Gastroesophageal sphincter (tissue), 3 donors: ENCODE measurements around the gene TRAPPC3.

Source experiments
- CTCF ChIP-seq, 4 experiments: fragments of 200-600 bp in 2 of 4; fragments of 450-650 bp in 2 of 4; sonication (generic) in 1 of 4; IDR thresholded peaks; one replicate each; pipeline ENCODE4 v1.5.1; 2017 to 2019; ENCODE audit warnings: antibody characterized with exemption in 4 of 4, mild to moderate bottlenecking in 2 of 4, moderate library complexity in 2 of 4
- EP300 ChIP-seq: sonication (generic); formaldehyde crosslinking; IDR thresholded peaks from one replicate; pipeline ENCODE4 v1.6.1; 2017; ENCODE audit warnings: antibody characterized with exemption, mild to moderate bottlenecking

DNA sequence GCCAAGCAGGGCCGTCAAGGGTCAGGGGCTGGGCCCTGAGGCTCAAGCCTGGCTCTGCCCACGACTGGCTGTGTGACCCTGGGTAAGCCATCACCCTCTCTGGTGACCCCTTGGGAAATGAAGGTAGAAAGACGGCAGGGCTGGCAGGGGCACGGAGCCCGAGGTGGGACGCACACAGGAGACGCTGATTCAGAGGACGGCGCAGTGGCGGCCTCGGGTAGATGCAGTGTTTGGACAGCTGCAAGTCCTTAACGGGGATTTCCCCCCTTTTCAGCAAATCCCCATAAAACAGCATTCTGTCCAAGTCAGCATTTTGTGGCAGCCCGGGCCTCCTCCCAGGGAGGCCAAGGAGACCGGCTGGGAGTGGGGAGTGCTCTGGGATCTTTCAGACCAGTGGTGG, 41.0 kb downstream of the TRAPPC3 start:
- TF ChIP-seq CTCF (IDR thresholded peaks at IDR 0.05) (no peak), EP300 (no peak)
